Kidney capillary endothelial cell (primary cell): Measurements from ENCODE around the gene GPR83.
"Not testable (repeated sequence)": the region's sequence is repeated elsewhere in the genome, so short reads cannot be mapped to it uniquely, and the experiment has no call there.

Source experiments
- DNase-seq: peaks from one replicate; pipeline ENCODE4 v3.0.0-alpha.2; 2018; ENCODE audit warnings: low spot score

GPR83 gene

DNA sequence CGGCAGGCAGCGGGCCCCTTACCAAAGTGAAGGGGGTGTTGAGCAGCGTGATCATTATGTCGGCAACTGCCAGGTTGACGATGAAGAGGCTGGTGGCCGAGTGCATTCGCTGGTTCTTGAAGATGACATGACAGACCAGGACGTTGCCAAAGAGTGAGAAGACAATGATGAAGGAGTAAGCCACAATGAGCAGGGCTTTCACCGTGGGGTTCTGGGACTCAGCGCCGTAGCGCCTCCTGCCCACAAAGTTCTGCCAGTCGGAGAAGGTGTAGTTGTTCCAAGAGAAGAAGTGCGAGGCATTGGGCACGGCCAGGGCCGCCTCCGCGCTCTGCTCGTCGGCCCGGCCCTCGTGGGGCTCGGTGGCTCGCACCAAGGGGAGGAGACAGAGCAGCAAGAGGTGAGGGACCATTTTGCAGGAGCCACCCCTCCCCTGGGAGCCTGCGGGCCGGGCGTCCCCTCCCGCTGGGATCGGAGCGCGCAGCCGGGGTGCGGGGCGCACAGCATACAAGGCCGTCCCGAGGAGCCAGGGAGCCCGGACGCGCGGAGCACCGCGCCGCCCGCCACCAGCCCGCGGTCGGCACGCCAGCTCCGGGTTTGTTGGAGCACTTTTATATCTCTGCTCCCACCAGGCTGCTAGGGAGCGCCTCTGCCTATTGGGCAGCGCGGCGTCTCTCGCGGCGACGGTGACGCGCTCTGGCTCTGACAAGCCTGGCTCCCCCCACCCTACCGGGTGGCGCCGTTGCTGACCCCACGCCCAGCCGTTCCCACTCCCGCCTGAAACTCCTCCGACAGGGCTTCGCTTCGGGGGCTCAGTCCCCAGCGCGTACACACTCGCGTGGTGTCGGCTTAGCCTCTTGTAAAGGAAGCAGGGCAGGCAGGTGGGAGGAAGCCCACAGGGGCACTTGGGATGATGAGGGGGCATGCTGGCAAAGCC, at the start of gene GPR83:
Gene GPR83, minus strand, starts transcription at position 581 of the 934 bp plus-strand sequence. Its CDS starts 172 bp downstream, at position 409.
- peak; percentile 7 for DNase-seq

DNA sequence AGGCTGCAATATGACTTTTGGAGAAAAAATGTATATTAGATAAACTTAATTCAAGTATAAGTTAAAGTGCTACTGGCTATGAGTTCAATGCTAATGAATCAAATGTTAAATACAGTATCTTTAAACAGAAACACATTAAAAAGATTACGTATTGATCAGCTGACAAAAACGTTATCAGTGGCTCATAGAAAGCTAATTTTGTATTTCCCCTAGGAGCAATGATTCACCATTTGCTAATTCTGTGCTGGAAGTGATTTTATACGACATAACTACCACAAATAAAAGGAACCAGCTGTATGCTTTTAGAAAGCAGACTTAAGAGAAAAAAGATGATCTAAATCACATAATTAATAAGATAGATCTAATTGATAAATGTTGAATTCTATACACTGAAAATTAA, 48.8 kb upstream of the GPR83 start:
- peak; percentile 11 for DNase-seq

DNA sequence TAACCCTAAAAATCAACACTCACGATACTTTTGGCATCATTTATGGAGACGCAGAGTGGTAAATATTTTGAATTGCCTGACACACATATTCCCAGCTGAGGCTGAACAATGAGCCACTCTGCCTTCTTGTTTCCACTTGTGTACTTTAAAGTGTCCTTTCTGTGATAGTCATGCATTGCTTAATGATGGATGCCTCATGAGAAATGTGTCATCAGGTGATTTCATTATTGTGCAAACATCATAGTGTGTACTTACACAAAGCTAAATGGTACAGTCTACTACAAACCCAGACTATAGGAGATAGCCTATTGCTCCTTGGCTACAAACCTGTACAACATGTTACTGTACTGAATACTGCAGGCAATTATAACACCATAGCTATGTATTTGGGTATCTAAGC, 48.2 kb upstream of the GPR83 start:
- DNase-seq, result peak; percentile 55

- DNase-seq, result no peak
Measured at GRCh38 chr11:94449029-94449428, 47.8 kb upstream of the GPR83 start.

- DNase-seq, result no peak
Measured at GRCh38 chr11:94447149-94447548, 45.9 kb upstream of the GPR83 start.

- no peak for DNase-seq
Measured at GRCh38 chr11:94445641-94446040, 44.4 kb upstream of the GPR83 start.

DNA sequence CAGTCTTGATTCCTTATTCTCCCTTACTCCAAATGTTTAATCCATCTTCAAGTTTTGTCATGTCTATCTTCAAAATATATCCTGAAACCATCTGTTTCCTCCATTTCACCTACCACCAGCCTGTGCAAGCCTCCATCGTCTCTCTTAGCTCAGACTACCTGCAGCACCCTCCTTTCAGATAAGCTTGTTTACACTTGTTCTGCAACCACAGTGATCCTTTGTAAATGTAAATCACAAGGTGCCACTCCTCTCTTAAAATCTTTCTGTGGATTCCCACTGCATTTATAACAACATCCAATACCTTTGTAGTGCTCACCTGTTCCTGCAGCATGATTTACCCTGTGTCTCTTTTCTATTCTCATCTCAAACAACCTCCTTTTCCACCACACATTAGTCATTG, 31.8 kb upstream of the GPR83 start:
- no peak for DNase-seq

DNA sequence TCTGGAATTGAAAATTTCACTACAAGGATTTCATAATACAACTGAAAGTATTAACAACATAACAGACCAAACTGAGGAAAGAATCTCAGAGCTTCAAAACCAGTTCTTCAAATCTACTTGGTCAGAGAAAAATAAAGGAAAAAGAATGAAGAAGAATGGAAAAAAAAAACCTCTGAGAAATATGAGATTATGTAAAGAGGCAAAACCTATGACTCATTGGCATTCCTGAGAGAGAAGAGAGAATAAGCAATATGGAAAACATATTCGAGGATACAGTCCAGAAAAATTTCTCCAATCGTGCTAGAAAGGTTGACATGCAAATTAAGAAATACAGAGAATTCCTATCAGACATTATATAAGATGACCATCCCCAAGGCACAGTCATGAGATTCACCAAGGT, 23.4 kb upstream of the GPR83 start:
- no peak for DNase-seq

DNA sequence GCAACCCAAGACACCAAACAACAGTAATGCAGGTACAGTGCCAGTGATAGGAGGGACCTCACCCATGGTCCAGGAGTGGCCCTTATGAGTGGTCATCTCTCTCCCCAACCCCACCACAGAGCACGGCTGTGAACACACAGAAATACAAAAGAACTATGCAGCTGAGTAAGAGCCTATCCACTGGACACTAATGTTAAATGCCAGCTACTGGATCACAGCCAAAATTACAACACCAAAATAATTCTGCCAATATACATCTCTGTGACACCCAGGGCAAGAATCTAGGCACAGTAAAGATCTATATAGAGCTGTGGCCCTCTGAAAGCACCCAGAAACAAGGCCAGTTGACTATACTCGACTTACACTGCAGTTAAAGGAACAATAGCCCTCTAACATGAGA, 22.8 kb upstream of the GPR83 start:
- no peak for DNase-seq

DNA sequence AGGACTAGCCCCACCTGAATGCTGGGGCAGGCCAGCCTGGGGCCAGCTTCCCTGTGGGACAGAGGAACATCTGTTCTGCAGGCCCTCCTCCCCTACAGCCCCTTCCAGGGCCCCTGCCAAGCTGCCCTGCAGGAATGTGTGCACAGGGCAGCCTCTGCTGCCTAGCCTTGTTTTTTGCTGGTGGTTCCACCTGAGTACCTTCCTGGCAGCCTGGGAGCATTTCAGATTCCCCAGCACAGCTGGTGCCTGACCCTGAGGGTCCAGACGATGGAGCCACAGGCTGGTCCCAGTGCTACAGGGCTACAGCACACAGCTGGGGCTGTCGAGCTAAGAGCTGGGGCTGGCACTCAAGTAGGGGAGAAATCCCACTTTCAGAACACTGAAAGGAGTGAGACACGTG, 22.3 kb upstream of the GPR83 start:
- no peak for DNase-seq

DNA sequence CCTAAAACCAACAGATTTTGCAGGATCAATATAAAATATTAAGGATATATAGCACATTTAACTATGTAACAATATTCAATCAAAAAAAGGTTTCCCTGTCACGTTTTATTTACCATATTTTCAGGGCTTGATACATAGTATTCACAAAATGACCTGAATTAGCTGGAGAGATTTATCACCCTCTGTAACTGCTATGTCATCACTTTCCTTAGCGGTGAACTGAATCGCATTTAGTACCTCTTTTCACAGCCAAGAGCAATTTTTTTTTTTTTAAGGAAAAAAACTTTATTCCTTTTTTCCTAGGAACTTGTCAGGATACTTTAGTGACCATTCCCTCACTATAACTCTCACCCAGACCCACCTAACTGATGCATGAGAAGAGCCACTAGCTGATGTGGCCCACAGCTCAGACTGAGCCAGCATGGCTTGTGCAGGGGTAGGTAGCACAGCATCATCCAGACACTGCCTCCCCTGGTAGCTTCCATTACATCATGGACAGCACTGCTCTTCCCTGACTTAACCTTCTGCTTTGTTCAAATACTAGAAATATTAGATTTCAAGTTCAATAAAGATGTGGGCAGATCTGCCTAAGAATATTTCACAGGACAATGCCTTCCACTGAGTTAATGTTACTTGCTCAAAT, 17.0 kb upstream of the GPR83 start:
- DNase-seq, result no peak

DNA sequence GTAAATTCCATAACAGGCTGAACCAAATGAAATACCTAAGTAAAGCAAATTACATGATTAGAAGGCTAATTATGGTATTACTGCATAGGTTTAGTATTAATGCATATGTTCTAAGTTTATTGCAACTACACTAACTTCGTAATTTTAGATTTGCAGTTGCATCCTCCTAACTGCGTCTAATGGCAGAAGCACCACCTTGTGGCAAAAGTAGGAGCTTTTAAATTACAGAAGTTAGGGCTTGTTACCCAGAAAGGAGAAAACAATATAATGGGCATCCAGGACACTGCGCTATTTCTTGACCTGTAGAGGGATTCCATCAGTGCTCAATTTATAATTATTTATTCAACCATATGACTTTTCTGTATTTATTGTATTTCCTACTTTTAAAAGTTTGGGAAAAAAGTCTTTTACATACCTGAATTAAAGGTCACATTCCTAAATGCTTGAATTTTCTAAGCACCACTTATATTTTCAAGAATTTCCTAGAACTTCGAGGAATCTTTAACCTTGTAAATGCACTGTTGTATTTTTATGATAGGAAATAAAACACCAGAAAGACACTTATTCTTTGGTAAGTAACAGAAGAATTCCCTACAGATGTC, 16.3 kb upstream of the GPR83 start:
- peak; percentile 16 for DNase-seq

DNA sequence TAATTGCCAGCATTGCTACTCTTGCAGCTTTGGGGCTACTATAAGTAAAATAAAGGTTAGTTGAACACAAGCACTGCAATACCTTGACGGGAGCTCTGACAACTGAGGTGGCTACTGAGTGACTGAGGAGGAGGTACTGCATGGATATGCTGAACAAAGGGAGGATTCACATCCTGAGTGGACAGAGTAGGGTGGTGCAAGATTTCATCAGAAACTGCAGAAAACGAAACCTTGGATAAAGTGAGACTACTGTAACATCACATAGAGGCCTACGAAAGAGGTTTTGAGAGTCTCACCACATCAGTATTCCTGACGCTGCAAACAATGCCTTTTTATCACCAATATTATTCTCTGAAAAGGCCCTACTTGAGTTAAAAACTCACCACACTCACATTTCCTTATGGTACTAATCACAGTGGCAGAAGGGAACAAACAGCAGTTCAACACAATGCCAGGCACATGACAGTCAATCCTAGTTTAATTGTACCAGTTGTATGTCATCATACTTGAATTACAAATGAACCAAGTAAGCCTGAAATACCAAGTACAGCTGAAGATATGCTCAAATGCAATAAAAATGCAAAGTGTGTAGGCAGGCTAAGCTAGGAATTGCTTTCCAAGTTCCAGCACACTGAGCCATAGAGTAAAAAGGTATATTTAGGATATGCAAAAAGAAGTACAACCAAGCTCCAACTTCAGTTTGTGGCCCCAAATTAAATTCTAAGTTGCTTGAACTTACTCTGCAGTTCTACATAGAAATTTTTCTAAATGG, 4.0 kb upstream of the GPR83 start:
- no peak for DNase-seq

- DNase-seq, result no peak
Measured at GRCh38 chr11:94402355-94402754, 1.1 kb upstream of the GPR83 start.

- no peak for DNase-seq
Measured at GRCh38 chr11:94401773-94402265, 600 bp upstream of the GPR83 start.

DNA sequence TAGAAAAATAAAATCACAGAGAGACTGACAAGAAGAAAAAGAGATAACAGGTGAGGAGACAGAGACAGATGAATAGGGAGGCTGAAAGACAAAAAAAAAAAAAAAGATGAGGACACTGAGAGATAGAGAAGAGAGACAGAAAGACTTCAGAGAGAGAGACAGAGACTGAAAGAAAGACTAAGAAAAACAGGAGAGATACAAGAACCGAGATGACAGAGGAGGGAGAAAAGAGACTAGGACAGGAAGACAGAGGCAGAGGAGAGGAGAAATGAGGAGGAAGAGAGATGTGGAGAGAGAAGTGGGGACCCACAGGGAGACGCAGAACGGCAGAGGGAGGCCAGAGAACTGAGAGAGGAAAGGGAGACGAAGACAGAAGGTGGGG, 771 bp downstream of the GPR83 start:
- DNase-seq, result no peak

DNA sequence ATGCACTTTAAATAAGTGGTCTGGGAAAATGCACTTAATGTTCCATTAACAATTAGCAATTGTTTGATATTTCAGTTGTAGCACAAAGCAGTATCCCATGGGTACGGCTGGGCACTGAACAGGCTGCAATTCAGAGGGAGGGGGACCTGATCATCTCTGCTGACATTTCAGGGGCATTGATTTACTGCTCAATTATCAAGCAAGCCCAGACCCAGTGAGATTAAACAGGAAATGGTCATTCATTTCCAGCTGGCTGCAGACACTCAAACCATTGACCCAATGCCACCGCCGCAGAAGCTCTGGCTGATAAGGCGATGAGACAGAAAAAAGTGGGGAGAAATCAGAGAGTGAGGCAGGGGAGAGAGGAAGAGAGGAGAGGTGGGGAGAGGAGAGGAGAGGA, 1.2 kb downstream of the GPR83 start:
- no peak for DNase-seq

DNA sequence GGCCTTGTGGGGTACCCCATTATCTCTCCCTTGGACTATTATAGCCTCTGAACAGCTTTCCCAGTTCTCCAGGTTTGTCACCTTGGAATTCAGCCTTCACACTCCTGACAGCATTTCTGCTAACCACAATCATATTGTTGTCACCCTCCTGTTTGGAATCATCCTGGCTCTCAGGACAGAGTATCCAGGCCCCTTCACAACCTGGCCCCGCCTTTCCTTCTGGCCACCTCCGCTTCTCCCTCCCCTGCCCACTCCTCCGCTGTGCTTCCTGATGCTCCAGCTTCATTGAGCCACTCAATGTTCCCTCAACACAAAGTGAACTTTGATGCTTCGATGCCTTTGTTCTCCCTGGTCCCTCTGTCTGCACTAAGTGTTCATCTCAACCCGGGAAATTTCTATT, 3.1 kb downstream of the GPR83 start:
- DNase-seq, result no peak

- DNase-seq, result no peak
Measured at GRCh38 chr11:94396282-94396681, 4.9 kb downstream of the GPR83 start.

- DNase-seq, result not testable (repeated sequence)
Measured at GRCh38 chr11:94391937-94392336, 9.3 kb downstream of the GPR83 start.

DNA sequence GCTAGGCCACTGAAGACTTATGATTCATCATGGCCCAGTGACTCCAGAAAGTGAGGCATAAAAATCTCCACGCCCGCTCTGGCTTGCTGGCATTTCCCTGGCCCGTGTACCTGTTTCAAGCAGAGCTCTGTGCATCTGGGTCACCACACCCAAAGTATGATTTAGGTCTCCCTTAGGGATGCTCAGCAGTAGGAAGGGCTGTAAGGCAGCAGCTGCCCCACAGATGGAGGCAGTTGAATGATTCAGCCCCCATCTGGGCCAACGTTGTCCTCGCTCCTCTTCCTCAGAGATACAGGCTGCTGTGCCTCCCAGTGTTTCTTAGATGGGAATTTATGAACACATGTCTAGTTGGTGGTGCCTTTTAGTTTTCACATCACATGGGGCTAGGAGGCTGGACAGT, 21.6 kb downstream of the GPR83 start:
- no peak for DNase-seq

DNA sequence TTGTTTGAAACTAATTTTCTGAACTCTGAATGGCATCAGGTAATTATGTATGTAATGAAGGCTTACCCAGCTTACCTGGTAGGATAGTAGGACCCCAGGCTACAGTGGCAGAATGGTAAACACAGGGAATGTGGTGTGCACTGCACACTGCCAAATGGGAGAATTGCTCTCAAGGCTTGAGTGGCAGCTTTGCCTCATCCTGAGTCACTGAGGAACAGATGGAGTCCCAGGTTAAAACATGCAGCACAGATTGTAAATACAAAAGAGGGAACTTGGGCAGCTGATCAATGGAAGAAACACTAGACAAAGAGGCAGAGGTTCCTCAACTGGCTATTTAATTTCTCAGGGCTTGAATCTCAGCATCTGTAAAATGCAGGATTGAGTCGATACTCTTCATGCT, 24.4 kb downstream of the GPR83 start:
- DNase-seq, result no peak
